Rectal smooth muscle tissue (tissue), 1 donor: ENCODE measurements around the gene PRDM15.

Source experiments
- H3K27ac ChIP-seq: one replicate; pipeline ENCODE4 v1.7.0; 2013; ENCODE audit warnings: low read depth, low read length, inconsistent platforms
- H3K27me3 ChIP-seq: one replicate; pipeline ENCODE4 v1.7.0; 2013; ENCODE audit warnings: low read length; ENCODE audit not compliant: control insufficient read depth, insufficient read depth
- H3K36me3 ChIP-seq: one replicate; pipeline ENCODE4 v1.7.0; 2013; ENCODE audit warnings: low read length; ENCODE audit not compliant: control insufficient read depth, insufficient read depth
- H3K4me1 ChIP-seq: one replicate; pipeline ENCODE4 v1.7.0; 2013; ENCODE audit warnings: low read length; ENCODE audit not compliant: control insufficient read depth, insufficient read depth
- H3K4me3 ChIP-seq: one replicate; pipeline ENCODE4 v1.7.0; 2013; ENCODE audit warnings: low read length
- H3K9ac ChIP-seq: one replicate; pipeline ENCODE4 v1.7.0; 2013; ENCODE audit warnings: low read length

The PRDM15 gene

DNA sequence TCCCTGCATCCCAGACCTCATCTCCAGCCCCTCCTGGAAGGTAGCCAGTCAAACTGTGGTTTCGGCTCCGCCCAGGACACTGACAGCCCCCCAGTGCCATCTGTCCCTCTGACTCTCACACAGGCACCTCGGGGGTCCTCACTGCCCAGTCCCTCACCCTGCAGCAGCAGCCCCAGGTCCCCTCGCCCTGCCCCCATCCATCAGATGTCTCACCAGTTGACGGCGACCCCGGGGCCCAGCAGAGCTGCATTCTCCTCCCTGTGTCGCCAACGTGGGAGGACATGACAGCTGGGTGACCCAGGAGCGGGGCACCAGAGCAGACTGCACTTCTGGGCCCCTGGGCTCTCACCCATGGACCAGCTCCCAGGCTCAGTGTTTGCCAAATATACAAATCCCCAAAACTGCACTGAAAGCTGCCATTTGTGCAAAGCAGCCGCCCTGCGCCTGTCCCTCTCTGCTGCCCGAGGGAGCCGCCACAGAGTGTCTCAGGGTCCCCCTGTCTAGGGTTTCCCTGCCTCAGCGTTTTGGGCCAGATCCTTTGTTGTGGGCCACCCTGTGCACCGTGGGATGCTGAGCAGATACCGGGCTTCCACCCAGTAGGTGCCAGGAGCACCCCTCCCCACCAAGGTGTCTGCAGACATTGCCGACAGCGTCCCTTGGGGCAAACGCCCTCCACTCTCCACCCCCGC, 48.2 kb downstream of the PRDM15 start:
- Histone ChIP-seq H3K27ac (no peak overlapping the region), H3K36me3 (peaks cover 19% of the 10 kb centered on the region), H3K9ac (no peak overlapping the region), H3K4me1 (no peaks in the 10 kb centered on the region), H3K4me3 (no peak overlapping the region), H3K27me3 (no peaks in the 10 kb centered on the region)

DNA sequence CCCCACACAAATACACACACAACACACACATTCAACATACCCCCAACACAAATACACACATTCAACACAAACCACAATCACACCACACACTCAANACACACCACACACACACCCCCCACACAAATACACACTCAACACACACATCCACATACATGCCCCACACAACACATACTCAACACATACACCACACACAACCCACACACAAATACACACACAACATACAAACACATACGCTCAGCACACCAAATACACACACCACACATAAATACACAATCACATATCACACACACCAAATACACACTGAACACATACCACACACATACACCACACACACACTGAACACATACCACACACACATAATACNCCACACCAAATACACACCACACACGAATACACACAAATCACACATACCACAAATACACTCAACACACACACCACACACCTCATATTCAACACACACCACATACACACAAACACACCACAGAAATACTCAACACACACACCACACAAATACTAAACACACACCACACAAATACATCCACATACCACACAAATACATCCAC, 48.9 kb downstream of the PRDM15 start:
- Histone ChIP-seq H3K36me3 (peaks cover 16% of the 10 kb centered on the region), H3K4me1 (no peaks in the 10 kb centered on the region), H3K4me3 (no peak overlapping the region), H3K9ac (no peak overlapping the region), H3K27ac (no peak overlapping the region), H3K27me3 (no peaks in the 10 kb centered on the region)

DNA sequence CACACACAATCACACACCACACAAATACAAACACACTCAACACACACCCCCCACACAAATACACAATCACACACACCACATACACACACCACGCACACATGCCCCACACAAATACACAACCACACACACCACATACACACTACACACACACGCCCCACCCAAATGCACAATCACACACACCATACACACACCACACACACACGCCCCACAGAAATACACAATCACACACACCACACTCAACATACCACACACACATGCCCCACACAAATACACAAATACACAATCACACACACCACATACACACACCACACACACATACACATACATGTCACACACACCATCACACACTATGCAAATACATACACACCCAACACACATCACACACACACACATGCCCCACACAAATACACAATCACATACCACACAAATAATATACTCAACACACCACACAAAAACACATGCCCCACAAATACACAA, 50.2 kb downstream of the PRDM15 start:
- Histone ChIP-seq H3K36me3 (peaks cover 10% of the 10 kb centered on the region), H3K9ac (no peak overlapping the region), H3K27me3 (no peaks in the 10 kb centered on the region), H3K4me3 (no peak overlapping the region), H3K27ac (no peak overlapping the region), H3K4me1 (no peaks in the 10 kb centered on the region)

GRCh38 chr21:41827951-41828883, 50.9 kb downstream of the PRDM15 start:
- Histone ChIP-seq H3K27ac (no peak overlapping the region), H3K9ac (no peak overlapping the region), H3K4me1 (no peaks in the 10 kb centered on the region), H3K36me3 (peaks cover 11% of the 10 kb centered on the region), H3K4me3 (no peak overlapping the region), H3K27me3 (no peaks in the 10 kb centered on the region)

GRCh38 chr21:41825881-41826280, 53.3 kb downstream of the PRDM15 start:
- H3K4me3 ChIP-seq = no peak overlapping the region
- H3K36me3 ChIP-seq = peaks cover 15% of the 10 kb centered on the region
- no peak overlapping the region for H3K27ac ChIP-seq
- H3K4me1 ChIP-seq = no peaks in the 10 kb centered on the region
- H3K27me3 ChIP-seq = no peaks in the 10 kb centered on the region
- no peak overlapping the region for H3K9ac ChIP-seq

DNA sequence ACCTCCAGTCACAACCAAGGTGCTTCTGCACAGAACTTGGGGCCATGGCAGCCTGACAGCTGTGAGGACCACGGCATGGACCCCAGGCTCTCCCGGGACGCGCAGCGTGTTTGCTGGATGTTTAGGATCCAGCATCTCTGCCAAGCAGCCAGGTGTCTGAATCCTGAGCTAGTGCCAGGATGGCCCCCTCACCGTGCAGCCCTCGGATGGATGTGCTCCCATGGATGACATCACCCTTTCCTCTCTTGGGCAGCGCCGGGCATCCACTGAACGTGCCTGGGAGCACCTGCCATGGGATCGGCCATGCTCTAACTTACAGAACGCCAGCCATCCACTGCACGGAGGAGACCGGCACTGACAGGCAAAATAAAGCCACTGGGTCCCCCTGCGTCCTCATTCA, 53.9 kb downstream of the PRDM15 start:
- Histone ChIP-seq H3K36me3 (peaks cover 15% of the 10 kb centered on the region), H3K4me1 (no peaks in the 10 kb centered on the region), H3K9ac (no peak overlapping the region), H3K27me3 (no peaks in the 10 kb centered on the region), H3K4me3 (no peak overlapping the region), H3K27ac (no peak overlapping the region)

- no peaks in the 10 kb centered on the region for H3K4me1 ChIP-seq
- H3K27ac ChIP-seq = no peak overlapping the region
- H3K36me3 ChIP-seq = peaks cover 15% of the 10 kb centered on the region
- H3K9ac ChIP-seq = no peak overlapping the region
- H3K27me3 ChIP-seq = no peaks in the 10 kb centered on the region
- H3K4me3 ChIP-seq = no peak overlapping the region
These were observed 54.5 kb downstream of the PRDM15 start for GRCh38 chr21:41824466-41825207.

GRCh38 chr21:41823906-41824305, 55.2 kb downstream of the PRDM15 start:
- Histone ChIP-seq H3K4me3 (no peak overlapping the region), H3K9ac (no peak overlapping the region), H3K36me3 (peaks cover 15% of the 10 kb centered on the region), H3K27me3 (no peaks in the 10 kb centered on the region), H3K4me1 (no peaks in the 10 kb centered on the region), H3K27ac (no peak overlapping the region)

- no peaks in the 10 kb centered on the region for H3K4me1 ChIP-seq
- H3K4me3 ChIP-seq = no peak overlapping the region
- H3K9ac ChIP-seq = no peak overlapping the region
- no peaks in the 10 kb centered on the region for H3K27me3 ChIP-seq
- H3K36me3 ChIP-seq = peaks cover 11% of the 10 kb centered on the region
- no peak overlapping the region for H3K27ac ChIP-seq
These were observed 56.0 kb downstream of the PRDM15 start for GRCh38 chr21:41823166-41823565.

DNA sequence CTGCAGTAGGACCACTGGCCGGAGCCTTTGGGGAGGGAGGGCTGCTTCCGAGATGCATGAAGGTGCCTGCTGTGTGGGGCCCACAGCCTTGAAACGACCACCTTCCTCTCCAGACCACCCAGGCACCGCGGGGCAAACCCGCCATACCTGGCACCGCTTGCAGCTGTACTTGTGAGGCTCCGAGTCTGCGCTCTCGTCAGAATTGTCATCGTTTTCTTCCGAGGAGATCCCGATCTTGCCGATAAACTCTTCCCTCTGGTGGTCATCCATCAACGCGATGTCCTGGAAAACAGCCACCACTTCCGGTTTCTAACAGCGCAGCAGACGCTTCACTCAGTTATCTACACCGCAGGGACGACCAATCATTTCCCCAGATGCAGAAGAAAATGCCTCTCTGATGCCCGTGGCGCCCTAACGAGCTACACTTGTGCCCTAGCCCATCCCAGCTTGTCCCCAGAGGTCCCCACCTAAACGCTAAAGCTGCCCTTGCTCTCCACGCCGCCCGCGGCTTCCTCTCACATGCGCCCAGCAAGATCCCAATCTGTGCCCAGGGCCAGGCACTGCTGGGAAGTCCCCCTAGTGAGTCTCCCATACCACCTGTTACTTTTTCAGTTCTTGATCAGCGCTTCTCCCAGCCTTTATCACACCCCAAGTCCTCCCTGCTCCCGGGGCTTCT, 57.2 kb downstream of the PRDM15 start:
- no peak overlapping the region for H3K9ac ChIP-seq
- peaks cover 7% of the 10 kb centered on the region for H3K36me3 ChIP-seq
- H3K4me3 ChIP-seq = no peak overlapping the region
- H3K27me3 ChIP-seq = no peaks in the 10 kb centered on the region
- no peak overlapping the region for H3K27ac ChIP-seq
- no peaks in the 10 kb centered on the region for H3K4me1 ChIP-seq

DNA sequence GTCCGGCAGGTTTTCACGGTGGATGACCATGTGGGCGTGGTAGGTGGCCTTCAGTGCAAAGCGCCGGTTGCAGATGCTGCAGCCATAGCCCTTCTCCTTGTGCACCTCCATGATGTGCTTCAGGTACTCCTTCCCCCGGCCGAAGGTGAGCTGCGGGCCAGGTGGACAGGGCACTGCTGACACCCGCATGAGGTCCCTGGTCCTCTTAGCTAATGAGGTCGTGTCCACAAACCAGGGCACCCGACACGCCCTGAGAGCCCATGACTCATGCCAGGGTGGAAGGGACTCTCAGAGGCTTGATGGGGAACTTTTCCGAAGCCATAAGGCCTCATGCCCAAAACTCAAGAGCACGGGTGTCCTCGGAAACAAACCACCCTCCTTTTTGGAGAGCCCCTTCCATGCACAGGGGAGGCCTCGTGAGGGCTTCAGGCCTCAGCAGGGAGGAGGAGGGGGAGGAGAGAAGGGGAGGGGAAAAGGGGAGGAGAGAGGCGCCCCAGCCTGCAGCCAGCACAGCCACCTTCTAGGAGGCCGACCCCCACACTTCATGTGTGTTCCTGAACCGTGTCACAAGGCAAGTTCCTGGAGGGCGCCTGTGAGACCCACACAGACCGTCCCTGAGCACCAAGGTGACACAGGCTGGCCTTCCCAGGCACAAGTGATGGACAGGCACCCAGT, 57.9 kb downstream of the PRDM15 start:
- no peak overlapping the region for H3K4me3 ChIP-seq
- no peaks in the 10 kb centered on the region for H3K27me3 ChIP-seq
- H3K27ac ChIP-seq = no peak overlapping the region
- no peak overlapping the region for H3K9ac ChIP-seq
- no peaks in the 10 kb centered on the region for H3K4me1 ChIP-seq
- peaks cover 7% of the 10 kb centered on the region for H3K36me3 ChIP-seq
